Measurements from ENCODE around the gene EPS15.
"Not testable (repeated sequence)": the region's sequence is repeated elsewhere in the genome, so short reads cannot be mapped to it uniquely, and the experiment has no call there.

Gene EPS15

GRCh38 chr1:51390641-51391040 is 128.4 kb downstream of the EPS15 start:
- DNase-seq (ENCODE audit: low spot score); FAIRE-seq: not testable (repeated sequence)

- DNase-seq (ENCODE audit: low spot score); FAIRE-seq: not testable (repeated sequence)
Observed at GRCh38 chr1:51387288-51387687, 131.8 kb downstream of the EPS15 start.

GRCh38 chr1:51386259-51386658 is 132.8 kb downstream of the EPS15 start:
- not testable (repeated sequence) for DNase-seq (ENCODE audit: low spot score); FAIRE-seq

- no peak for DNase-seq (ENCODE audit: low spot score)
- no peak for FAIRE-seq
Observed at GRCh38 chr1:51385776-51386175, 133.3 kb downstream of the EPS15 start.

- DNase-seq (ENCODE audit: low spot score), result no peak
- no peak for FAIRE-seq
Observed at GRCh38 chr1:51381964-51382363, 137.1 kb downstream of the EPS15 start.

- no peak for FAIRE-seq
- no peak for DNase-seq (ENCODE audit: low spot score)
Observed at GRCh38 chr1:51380936-51381335, 138.1 kb downstream of the EPS15 start.

GRCh38 chr1:51378871-51379270 is 140.2 kb downstream of the EPS15 start:
- no peak for FAIRE-seq
- DNase-seq (ENCODE audit: low spot score), result no peak

GRCh38 chr1:51373898-51374297 is 145.2 kb downstream of the EPS15 start:
- FAIRE-seq (no peak), DNase-seq (ENCODE audit: low spot score) (no peak)

GRCh38 chr1:51372561-51372960 is 146.5 kb downstream of the EPS15 start:
- no peak for FAIRE-seq

GRCh38 chr1:51369171-51369570 is 149.9 kb downstream of the EPS15 start:
- FAIRE-seq, result no peak
- DNase-seq (ENCODE audit: low spot score), result no peak

More at GRCh38 chr1:51372561-51372960, 146.5 kb downstream of the EPS15 start:
- DNase-seq (ENCODE audit: low spot score), result no peak

- FAIRE-seq, result no peak
- no peak for DNase-seq (ENCODE audit: low spot score)
Observed at GRCh38 chr1:51365774-51366173, 153.3 kb downstream of the EPS15 start.

GRCh38 chr1:51359879-51360278 is 159.2 kb downstream of the EPS15 start:
- FAIRE-seq (no peak), DNase-seq (ENCODE audit: low spot score) (no peak)

- DNase-seq (ENCODE audit: low spot score) (no peak), FAIRE-seq (no peak)
Observed at GRCh38 chr1:51355382-51355781, 163.7 kb downstream of the EPS15 start.

- peak; percentile 40 for FAIRE-seq
- DNase-seq (ENCODE audit: low spot score), result no peak
Observed at GRCh38 chr1:51354416-51354815, 164.7 kb downstream of the EPS15 start.

GRCh38 chr1:51351907-51352306 is 167.2 kb downstream of the EPS15 start:
- DNase-seq (ENCODE audit: low spot score) (no peak), FAIRE-seq (no peak)

GRCh38 chr1:51349862-51350261 is 169.2 kb downstream of the EPS15 start:
- DNase-seq (ENCODE audit: low spot score) (no peak), FAIRE-seq (no peak)

- DNase-seq (ENCODE audit: low spot score) (no peak), FAIRE-seq (no peak)
Observed at GRCh38 chr1:51348147-51348527, 170.9 kb downstream of the EPS15 start.

- DNase-seq (ENCODE audit: low spot score) (no peak), FAIRE-seq (no peak)
Observed at GRCh38 chr1:51347398-51348146, 171.5 kb downstream of the EPS15 start.

- DNase-seq (ENCODE audit: low spot score) (no peak), FAIRE-seq (no peak)
Observed at GRCh38 chr1:51346086-51346942, 172.8 kb downstream of the EPS15 start.

- FAIRE-seq, result no peak
Observed at GRCh38 chr1:51345300-51345687, 173.8 kb downstream of the EPS15 start.

GRCh38 chr1:51344602-51345299 is 174.3 kb downstream of the EPS15 start:
- DNase-seq (ENCODE audit: low spot score) (no peak), FAIRE-seq (no peak)

More at GRCh38 chr1:51345300-51345687, 173.8 kb downstream of the EPS15 start:
- no peak for DNase-seq (ENCODE audit: low spot score)

- DNase-seq (ENCODE audit: low spot score) (no peak), FAIRE-seq (no peak)
Observed at GRCh38 chr1:51344276-51344601, 174.8 kb downstream of the EPS15 start.
